ENCODE measurements around the gene ZNF778.
A peak's percentile ranks its signal among the peaks of the same experiment; 100 is the strongest.
"Not testable (repeated sequence)": the region's sequence is repeated elsewhere in the genome, so short reads cannot be mapped to it uniquely, and the experiment has no call there.

Gene ZNF778

DNA sequence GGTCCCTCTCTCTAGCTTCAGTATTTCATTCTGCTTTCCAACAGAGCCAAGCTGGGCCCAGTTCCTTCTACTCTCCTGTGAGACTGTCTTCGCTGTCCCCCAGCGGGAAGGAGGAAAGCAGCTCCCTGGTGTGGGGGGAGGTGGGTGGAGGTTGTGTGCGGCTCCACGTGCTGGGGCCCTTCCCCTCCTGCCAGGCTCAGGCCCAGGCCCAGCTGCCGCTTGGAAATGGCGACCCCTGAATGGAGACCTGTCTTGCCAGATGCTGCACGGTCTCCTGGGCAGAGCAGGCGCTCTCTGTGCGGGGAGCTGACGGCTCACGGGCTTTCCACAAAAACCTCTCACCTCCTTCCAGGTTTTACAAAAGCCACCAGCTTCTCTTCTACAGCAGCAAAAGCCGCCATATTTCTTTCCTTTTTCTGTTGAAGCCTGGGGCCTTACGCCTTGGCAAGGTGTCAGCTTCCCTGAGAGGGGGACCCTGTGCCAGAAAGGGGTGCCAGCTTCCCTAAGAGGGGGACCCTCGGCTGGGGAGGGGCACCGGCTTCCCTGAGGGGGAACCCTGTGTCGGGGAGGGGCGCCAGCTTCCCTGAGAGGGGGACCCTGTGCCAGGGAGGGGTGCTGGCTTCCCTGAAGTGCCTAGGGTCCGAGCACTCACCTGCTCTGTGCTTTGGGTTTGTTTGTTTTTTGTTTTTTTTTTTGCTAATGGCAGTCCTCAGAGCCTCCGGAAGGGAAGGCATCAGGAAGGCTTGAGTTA, 47.5 kb downstream of the ZNF778 start:
- Mint-ChIP-seq H3K36me3 (ENCODE audit: low read depth) (peaks cover 11% of the 10 kb centered on the region), H3K27ac (peak overlapping the region; percentile 18), H3K27me3 (no peaks in the 10 kb centered on the region), H3K9me3 (no peaks in the 10 kb centered on the region), H3K4me1 (no peaks in the 10 kb centered on the region), H3K4me3 (no peak overlapping the region)
- ATAC-seq (no peak), DNase-seq (no peak)

DNA sequence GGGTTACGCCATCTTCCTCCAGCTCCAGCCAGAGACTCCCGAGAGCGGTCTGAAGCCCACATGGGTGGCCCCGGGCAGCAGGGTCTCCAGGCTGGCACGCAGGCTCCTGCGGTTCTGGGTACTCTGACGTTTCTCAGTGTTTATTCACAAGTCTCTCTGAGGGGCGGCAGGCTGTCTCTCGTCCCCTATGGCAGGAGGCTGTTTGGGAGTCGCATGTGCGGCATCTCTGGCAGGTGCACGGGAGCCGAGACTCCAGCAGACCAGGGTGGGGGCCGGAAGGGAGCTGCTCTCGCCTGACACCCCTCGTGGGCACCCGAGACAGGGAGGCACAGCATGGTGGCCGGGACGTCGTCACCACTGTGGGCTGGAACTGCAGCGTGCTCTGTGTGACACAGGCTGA, 48.1 kb downstream of the ZNF778 start:
- DNase-seq: no peak

DNA sequence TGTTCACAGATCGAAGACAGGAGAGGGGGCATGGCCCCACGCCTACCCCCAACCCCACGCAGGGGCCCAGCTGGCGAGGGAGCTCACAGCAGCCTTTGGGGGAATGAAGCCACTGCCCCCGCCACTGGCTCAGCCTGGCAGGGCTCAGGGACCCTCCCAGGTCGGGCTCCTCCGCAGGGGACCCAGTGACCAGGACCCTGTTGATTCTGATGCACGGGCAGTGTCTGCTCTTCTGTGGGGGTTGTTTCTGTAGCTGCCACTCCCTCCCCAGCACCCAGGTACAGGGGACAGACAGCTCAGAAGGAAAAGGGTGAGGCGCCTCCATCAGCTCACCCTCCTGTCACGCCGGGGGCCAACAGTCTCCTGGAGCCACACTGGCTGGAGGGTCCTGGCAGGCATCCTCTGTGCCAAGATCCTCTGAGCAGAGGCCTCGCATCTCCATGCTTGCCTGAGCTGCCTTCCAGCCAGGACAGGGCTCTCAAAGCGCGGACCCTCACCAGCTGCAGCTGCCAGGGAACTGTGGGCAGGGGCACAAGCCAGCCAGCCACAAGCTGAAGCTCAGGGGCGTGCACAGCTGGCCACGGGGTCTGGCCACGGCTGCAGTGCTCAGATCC, 49.1 kb downstream of the ZNF778 start:
- Mint-ChIP-seq H3K4me1 (no peaks in the 10 kb centered on the region), H3K4me3 (no peak overlapping the region), H3K9me3 (no peaks in the 10 kb centered on the region), H3K27me3 (no peaks in the 10 kb centered on the region), H3K36me3 (ENCODE audit: low read depth) (peaks cover 17% of the 10 kb centered on the region), H3K27ac (no peak overlapping the region)
- DNase-seq: no peak
- no peak for ATAC-seq

More for the DNA sequence above, 48.1 kb downstream of the ZNF778 start:
- no peaks in the 10 kb centered on the region for H3K27me3 Mint-ChIP-seq
- H3K4me1 Mint-ChIP-seq: no peaks in the 10 kb centered on the region
- ATAC-seq: no peak
- H3K9me3 Mint-ChIP-seq: no peaks in the 10 kb centered on the region
- peak overlapping the region; percentile 18 for H3K27ac Mint-ChIP-seq
- peaks cover 13% of the 10 kb centered on the region for H3K36me3 Mint-ChIP-seq (ENCODE audit: low read depth)
- no peak overlapping the region for H3K4me3 Mint-ChIP-seq

DNA sequence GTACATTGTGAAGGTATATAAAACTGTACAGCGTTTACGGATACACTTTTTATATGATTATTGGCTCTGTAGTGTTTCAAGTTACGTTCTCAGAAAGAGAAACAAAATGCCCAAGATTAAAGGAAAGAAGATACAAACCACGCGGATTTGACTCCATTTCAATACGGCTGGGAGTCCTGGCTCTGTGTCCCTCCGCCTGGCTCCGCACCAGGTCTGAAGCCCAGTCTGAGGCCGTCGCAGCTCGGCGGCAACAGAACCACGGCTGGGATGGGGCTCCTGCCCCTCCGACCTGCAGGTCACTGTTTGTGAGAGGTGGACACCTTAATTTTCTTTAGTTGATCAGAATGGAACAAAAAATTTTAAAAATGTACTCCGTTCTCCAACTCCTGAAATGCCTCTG, 50.2 kb downstream of the ZNF778 start:
- not testable (repeated sequence) for H3K4me1 Mint-ChIP-seq, H3K9me3 Mint-ChIP-seq, H3K4me3 Mint-ChIP-seq, DNase-seq, H3K27ac Mint-ChIP-seq, H3K27me3 Mint-ChIP-seq, ATAC-seq
- H3K36me3 Mint-ChIP-seq (ENCODE audit: low read depth): peaks cover 24% of the 10 kb centered on the region

DNA sequence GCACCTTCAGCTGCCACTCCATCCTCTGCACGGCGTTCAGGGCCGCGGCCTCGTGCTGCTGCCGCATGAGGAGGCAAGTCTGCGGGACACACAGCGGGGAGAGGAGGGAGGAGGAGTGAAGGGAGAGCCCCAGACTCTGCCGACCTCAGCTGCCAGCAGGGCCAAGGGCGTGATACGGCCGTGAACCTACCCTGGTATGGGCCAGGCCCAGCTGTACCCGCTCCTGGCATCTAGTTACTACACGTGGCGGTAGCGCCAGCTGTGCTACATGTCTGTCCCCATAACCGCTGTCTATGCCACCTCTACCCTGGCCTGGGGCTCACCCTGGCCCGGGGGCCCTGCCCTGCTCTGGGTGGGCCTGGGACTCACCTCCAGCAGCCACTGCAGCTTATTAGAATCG, 51.1 kb downstream of the ZNF778 start:
- H3K27me3 Mint-ChIP-seq: no peaks in the 10 kb centered on the region
- DNase-seq: no peak
- H3K27ac Mint-ChIP-seq: no peak overlapping the region
- no peak for ATAC-seq
- H3K9me3 Mint-ChIP-seq: no peaks in the 10 kb centered on the region
- H3K36me3 Mint-ChIP-seq (ENCODE audit: low read depth): peaks cover 28% of the 10 kb centered on the region
- no peak overlapping the region for H3K4me3 Mint-ChIP-seq
- H3K4me1 Mint-ChIP-seq: no peaks in the 10 kb centered on the region

DNA sequence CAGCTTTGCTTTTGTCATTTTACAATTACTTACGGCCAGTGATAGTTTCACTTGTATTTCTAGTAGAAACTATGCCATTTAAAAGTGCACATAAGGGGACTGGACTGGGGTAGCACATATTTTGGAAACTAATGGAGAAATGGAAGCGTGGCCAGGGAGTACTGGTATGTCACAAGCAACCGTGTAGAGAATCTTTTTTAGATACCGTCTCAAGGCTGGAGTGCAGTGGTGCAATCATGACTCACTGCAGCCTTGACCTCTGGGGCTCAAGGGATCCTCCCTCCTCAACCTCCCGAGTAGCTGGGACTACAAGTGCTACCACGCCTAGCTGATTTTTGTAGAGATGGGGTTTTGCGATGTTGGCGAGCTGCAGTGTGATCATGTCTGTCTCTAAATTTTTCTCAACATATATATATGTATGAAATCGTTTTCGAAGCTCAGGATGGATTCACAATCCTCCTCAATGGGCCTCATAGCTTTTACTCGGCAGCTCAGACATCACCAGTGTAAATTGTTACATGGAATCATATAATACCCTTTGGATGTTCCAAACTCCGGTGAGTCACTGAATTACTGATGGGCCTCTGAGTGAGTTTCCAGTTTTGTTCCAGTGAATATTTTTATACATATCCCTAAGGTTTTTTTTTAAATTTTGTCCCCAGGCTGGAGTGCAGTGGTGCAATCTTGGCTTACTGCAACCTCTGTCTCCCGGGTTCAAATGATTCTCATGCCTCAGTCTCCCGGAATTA, 51.7 kb downstream of the ZNF778 start:
- DNase-seq (no peak), ATAC-seq (no peak)
- Mint-ChIP-seq H3K27ac (no peak overlapping the region), H3K36me3 (ENCODE audit: low read depth) (peaks cover 31% of the 10 kb centered on the region), H3K4me1 (no peaks in the 10 kb centered on the region), H3K27me3 (no peaks in the 10 kb centered on the region), H3K4me3 (no peak overlapping the region), H3K9me3 (no peaks in the 10 kb centered on the region)

DNA sequence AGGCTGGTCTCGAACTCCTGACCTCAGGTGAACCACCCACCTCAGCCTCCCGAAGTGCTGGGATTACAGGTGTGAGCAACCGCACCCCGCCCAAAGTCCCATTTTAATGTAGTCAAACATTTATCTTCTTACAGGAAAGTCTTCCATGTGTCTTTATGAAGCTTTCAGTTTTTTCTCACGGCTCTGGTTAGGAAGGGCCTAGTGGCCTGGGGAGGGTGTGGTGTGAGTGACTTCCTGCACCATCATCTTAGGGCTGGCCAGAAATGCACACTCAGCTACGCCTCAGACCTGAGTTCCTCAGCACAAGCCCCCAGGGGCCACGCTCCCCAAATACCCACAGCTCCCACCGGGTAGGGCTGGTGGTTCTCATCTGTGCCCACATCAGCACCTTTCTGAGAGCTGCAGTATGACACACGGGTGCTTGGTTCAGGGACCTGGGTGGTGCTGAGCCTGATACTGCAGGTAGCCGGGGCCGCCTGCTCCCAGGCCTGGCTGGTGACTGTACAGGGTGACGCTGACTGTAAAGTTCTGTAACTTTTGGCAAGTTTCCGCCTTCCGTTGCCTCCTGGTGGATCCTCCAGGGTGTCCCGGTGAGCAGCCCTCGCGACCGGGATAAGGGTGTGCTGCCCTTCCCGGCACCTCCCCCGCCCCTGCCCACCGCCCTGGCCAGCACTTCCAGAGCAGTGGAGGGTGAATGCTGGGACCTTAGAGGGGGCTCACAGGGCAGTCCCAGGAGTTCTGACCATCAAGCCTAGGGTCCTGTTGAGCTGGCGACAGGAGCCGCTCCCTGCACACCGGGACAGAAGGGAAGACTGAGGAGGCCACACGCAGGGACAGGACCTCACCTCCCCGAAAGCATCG, 52.5 kb downstream of the ZNF778 start:
- Mint-ChIP-seq H3K27me3 (no peaks in the 10 kb centered on the region), H3K27ac (no peak overlapping the region), H3K4me1 (no peaks in the 10 kb centered on the region), H3K9me3 (no peaks in the 10 kb centered on the region), H3K4me3 (no peak overlapping the region), H3K36me3 (ENCODE audit: low read depth) (peaks cover 31% of the 10 kb centered on the region)
- DNase-seq (no peak), ATAC-seq (no peak)

DNA sequence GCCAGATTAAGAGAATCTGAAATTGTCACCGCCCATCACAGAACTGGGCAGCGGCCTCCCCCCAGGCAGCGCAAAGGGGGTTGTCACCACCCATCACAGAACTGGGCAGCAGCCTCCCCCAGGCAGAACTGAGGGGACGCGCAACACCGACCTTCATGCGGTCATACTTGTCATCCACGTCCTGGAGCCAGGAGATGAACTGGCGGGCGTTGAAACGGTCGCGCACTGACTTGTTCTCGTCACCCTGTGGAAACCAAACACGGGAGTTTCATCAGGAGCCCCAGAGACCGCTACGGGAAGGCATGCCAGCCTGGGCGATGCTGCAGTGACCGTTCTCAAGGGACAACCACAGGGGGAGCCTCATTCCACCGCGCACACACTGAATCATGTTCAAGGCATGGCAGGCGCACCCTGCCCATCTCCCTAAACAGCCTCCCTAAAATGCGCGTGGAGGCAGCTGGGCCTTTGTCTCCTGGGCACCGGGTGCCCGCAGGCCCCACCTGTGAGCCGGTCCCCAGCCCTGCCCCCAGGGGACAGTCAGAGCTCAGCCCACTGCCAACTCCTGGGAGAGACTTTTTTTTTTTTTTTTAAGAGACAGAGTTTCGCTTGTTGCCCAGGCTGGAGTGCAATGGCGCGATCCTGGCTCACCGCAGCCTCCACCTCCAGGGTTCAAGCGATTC, 53.3 kb downstream of the ZNF778 start:
- H3K4me3 Mint-ChIP-seq: no peak overlapping the region
- H3K27me3 Mint-ChIP-seq: no peaks in the 10 kb centered on the region
- no peaks in the 10 kb centered on the region for H3K9me3 Mint-ChIP-seq
- H3K27ac Mint-ChIP-seq: no peak overlapping the region
- ATAC-seq: no peak
- no peak for DNase-seq
- H3K4me1 Mint-ChIP-seq: no peaks in the 10 kb centered on the region
- H3K36me3 Mint-ChIP-seq (ENCODE audit: low read depth): peaks cover 34% of the 10 kb centered on the region

DNA sequence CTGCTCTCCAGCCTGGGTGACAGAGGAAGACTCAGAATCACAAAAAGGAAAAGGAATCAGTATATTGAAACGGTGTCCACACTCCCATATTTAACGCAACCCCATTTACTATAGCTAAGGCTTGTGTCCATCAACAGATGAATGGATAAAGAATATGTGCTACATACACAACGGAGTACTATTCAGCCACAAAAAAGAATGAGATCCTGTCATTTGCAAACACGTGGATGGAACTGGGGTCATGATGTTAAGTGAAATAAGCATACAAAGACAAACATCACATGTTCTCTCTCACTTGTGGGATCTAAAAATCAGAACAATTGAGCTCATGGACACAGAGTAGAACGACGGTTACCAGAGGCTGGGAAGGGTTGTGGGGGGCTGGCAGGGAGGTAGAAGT, 55.1 kb downstream of the ZNF778 start:
- Mint-ChIP-seq H3K4me1 (no peaks in the 10 kb centered on the region), H3K9me3 (no peaks in the 10 kb centered on the region), H3K27ac (no peak overlapping the region), H3K36me3 (ENCODE audit: low read depth) (peaks cover 41% of the 10 kb centered on the region), H3K27me3 (no peaks in the 10 kb centered on the region), H3K4me3 (no peak overlapping the region)
- ATAC-seq (no peak), DNase-seq (no peak)

DNA sequence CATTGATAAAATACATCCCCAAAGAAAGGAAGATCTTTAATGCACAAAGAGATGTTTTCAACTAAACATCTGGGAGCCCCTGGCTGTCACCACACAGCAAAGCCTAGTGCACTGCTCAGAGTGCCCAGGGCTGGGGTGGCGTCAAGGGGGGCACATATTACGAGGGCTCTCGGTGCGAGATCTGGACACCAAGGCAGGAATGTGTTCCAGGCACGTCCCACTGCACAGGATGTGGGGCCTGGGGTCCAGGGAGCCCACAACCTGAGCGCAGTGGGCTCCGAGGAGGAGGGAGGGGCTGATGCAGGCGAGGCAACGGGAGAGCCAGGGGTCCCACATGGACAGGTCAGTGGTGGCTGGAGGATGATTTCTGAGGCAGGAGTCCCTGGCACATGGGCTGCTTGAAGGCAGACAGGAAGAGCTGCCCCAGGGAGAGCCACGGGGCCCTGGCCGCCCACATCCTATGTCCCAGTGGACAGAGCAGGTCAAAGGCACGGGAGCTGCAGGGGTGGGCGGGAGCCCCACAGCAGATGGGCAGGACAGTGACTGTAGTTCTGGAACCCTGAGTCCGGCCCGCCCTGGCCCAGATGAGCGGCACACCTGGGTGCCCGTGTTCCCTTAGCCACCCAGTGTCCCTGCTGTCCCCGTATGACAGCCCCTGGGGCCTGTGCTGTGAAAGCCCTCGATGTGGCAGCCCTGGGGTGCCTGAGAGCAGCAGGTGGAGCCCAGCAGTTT, 56.4 kb downstream of the ZNF778 start:
- DNase-seq (no peak), ATAC-seq (no peak)
- peaks cover 46% of the 10 kb centered on the region for H3K36me3 Mint-ChIP-seq (ENCODE audit: low read depth)
- no peaks in the 10 kb centered on the region for H3K4me1 Mint-ChIP-seq
- H3K9me3 Mint-ChIP-seq: no peaks in the 10 kb centered on the region
- no peaks in the 10 kb centered on the region for H3K27me3 Mint-ChIP-seq
- no peak overlapping the region for H3K4me3 Mint-ChIP-seq
- H3K27ac Mint-ChIP-seq: no peak overlapping the region

DNA sequence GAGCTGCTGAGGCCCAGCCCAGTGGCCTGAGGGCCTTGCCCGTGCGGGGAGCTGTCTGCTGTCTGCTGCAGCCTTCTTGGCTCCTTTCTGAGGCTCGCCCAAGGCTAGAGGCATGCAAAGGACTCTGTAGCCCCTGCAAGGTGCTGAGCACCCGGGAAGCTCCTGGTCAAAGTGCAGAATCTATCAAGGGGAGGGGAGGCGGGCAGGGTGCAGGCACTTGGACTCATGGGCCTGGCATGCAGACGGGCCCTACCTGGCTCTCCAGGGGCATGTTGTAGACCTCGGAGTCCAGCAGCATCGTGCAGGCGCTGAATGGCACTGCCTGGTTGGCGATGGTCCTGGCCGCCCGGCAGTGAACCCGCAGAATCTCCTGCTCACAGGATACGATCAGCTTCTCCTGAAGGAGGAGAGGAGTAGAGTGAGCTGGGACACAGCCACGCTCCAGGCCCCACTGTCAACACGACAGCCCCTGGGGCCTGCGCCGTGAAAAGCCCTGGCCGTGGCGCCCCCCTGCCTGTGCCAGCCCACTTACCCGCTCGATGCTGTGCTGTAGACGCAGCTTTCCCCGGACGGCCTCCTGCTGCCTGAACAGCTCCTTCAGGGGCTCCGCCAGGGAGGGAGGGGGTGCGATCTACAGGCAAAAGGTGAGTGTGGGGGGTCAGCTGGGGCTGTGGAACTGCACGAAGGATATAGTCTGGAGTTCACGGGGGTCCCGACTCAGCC, 57.2 kb downstream of the ZNF778 start:
- Mint-ChIP-seq H3K36me3 (ENCODE audit: low read depth) (peaks cover 38% of the 10 kb centered on the region), H3K27me3 (no peaks in the 10 kb centered on the region), H3K27ac (peak overlapping the region; percentile 39), H3K4me3 (no peak overlapping the region), H3K9me3 (no peaks in the 10 kb centered on the region), H3K4me1 (no peaks in the 10 kb centered on the region)
- ATAC-seq (no peak), DNase-seq (no peak)

DNA sequence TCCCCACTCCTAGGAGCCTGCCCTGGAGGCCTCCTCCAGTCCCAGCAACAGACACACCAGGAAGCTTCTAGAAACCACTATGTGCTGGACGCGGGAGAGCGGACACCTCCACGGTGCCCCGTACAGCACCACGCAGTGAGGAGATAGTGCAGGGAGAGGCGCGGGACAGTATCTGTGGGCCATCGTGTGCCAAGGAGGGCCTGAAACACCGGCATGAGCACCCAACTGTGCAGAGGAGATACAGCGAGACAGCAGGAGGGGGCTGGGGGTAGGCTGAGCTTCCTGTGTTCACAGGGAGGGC, 57.7 kb downstream of the ZNF778 start:
- DNase-seq (no peak), ATAC-seq (no peak)
- H3K27ac Mint-ChIP-seq: peak overlapping the region; percentile 39
- no peaks in the 10 kb centered on the region for H3K9me3 Mint-ChIP-seq
- H3K4me3 Mint-ChIP-seq: no peak overlapping the region
- H3K36me3 Mint-ChIP-seq (ENCODE audit: low read depth): peaks cover 35% of the 10 kb centered on the region
- no peaks in the 10 kb centered on the region for H3K4me1 Mint-ChIP-seq
- H3K27me3 Mint-ChIP-seq: no peaks in the 10 kb centered on the region

All from activated naive CD8-positive, alpha-beta T cell treated with anti-CD3 and anti-CD28 coated beads, Interleukin-2, amount 50 U/mL, for 24 hours (primary cell).